ENCODE measurements around the gene ATF4. TPM values are rescaled to one million over a fixed set of nuclear protein-coding genes. Genes with fewer than 3 reads are reported as not detected.

The ATF4 gene
- total and polyA plus RNA-seq, 2 of the 13 experiments (the other 11 are each of a cell fraction or from before 2014, with no cell fraction given) = 486 to 1,297 TPM

- TF ChIP-seq, protein P1, sequence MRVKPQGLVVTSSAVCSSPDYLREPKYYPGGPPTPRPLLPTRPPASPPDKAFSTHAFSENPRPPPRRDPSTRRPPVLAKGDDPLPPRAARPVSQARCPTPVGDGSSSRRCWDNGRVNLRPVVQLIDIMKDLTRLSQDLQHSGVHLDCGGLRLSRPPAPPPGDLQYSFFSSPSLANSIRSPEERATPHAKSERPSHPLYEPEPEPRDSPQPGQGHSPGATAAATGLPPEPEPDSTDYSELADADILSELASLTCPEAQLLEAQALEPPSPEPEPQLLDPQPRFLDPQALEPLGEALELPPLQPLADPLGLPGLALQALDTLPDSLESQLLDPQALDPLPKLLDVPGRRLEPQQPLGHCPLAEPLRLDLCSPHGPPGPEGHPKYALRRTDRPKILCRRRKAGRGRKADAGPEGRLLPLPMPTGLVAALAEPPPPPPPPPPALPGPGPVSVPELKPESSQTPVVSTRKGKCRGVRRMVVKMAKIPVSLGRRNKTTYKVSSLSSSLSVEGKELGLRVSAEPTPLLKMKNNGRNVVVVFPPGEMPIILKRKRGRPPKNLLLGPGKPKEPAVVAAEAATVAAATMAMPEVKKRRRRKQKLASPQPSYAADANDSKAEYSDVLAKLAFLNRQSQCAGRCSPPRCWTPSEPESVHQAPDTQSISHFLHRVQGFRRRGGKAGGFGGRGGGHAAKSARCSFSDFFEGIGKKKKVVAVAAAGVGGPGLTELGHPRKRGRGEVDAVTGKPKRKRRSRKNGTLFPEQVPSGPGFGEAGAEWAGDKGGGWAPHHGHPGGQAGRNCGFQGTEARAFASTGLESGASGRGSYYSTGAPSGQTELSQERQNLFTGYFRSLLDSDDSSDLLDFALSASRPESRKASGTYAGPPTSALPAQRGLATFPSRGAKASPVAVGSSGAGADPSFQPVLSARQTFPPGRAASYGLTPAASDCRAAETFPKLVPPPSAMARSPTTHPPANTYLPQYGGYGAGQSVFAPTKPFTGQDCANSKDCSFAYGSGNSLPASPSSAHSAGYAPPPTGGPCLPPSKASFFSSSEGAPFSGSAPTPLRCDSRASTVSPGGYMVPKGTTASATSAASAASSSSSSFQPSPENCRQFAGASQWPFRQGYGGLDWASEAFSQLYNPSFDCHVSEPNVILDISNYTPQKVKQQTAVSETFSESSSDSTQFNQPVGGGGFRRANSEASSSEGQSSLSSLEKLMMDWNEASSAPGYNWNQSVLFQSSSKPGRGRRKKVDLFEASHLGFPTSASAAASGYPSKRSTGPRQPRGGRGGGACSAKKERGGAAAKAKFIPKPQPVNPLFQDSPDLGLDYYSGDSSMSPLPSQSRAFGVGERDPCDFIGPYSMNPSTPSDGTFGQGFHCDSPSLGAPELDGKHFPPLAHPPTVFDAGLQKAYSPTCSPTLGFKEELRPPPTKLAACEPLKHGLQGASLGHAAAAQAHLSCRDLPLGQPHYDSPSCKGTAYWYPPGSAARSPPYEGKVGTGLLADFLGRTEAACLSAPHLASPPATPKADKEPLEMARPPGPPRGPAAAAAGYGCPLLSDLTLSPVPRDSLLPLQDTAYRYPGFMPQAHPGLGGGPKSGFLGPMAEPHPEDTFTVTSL (CRISPR knock-in tag; IDR thresholded peaks at IDR 0.05; ENCODE audit: borderline replicate concordance) = no peak
- TF ChIP-seq ZNF576 (CRISPR knock-in tag; IDR thresholded peaks at IDR 0.05) = 0 out of 2 replicates have a peak, but pooled peaks have one; percentile 9
- TF ChIP-seq MXD3 (CRISPR knock-in tag; IDR thresholded peaks at IDR 0.05) = no peak
- TF ChIP-seq ZNF333 (CRISPR knock-in tag; IDR thresholded peaks at IDR 0.05; ENCODE audit: borderline replicate concordance) = no peak
- TF ChIP-seq THYN1 (CRISPR knock-in tag; IDR thresholded peaks at IDR 0.05; ENCODE audit: borderline replicate concordance, low read depth) = no peak
- TF ChIP-seq JDP2 (CRISPR knock-in tag; IDR thresholded peaks at IDR 0.05; ENCODE audit: borderline replicate concordance) = no peak
- TF ChIP-seq ARNT2 (CRISPR knock-in tag; IDR thresholded peaks at IDR 0.05; ENCODE audit: low read depth) = no peak; the same call in 1 of the 2 replicates
- TF ChIP-seq, protein P2, sequence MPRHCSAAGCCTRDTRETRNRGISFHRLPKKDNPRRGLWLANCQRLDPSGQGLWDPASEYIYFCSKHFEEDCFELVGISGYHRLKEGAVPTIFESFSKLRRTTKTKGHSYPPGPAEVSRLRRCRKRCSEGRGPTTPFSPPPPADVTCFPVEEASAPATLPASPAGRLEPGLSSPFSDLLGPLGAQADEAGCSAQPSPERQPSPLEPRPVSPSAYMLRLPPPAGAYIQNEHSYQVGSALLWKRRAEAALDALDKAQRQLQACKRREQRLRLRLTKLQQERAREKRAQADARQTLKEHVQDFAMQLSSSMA (CRISPR knock-in tag; IDR thresholded peaks at IDR 0.05) = peak; percentile 22
- TF ChIP-seq ZNF335 (CRISPR knock-in tag; IDR thresholded peaks at IDR 0.05) = no peak
- no peak for TF ChIP-seq PPARG (CRISPR knock-in tag; conservative IDR thresholded peaks at IDR 0.05)
- no peak for TF ChIP-seq ZFP36L1 (CRISPR knock-in tag; IDR thresholded peaks at IDR 0.05)
- TF ChIP-seq ZFP41 (CRISPR knock-in tag; IDR thresholded peaks at IDR 0.05; ENCODE audit: borderline replicate concordance) = no peak
- TF ChIP-seq REXO4 (CRISPR knock-in tag; IDR thresholded peaks at IDR 0.05; ENCODE audit: borderline replicate concordance) = no peak
- TF ChIP-seq MAFF (IDR thresholded peaks at IDR 0.05; ENCODE audit: low read depth, low read length) = no peak
- no peak for TF ChIP-seq HCFC1 (IDR thresholded peaks at IDR 0.05; ENCODE audit: low read depth, low read length)
- peak; percentile 3; the same call in 1 of the 2 replicates for TF ChIP-seq ZNF891 (CRISPR knock-in tag; IDR thresholded peaks at IDR 0.05)
- no peak for TF ChIP-seq FOSL2 (CRISPR knock-in tag; IDR thresholded peaks at IDR 0.05)
- TF ChIP-seq, protein P3, sequence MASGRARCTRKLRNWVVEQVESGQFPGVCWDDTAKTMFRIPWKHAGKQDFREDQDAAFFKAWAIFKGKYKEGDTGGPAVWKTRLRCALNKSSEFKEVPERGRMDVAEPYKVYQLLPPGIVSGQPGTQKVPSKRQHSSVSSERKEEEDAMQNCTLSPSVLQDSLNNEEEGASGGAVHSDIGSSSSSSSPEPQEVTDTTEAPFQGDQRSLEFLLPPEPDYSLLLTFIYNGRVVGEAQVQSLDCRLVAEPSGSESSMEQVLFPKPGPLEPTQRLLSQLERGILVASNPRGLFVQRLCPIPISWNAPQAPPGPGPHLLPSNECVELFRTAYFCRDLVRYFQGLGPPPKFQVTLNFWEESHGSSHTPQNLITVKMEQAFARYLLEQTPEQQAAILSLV (CRISPR knock-in tag; IDR thresholded peaks at IDR 0.05; ENCODE audit: borderline replicate concordance) = 0 out of 2 replicates have a peak, but pooled peaks have one; percentile 21
- no peak for TF ChIP-seq KDM1A (CRISPR knock-in tag; IDR thresholded peaks at IDR 0.05)
- TF ChIP-seq ZNF510 (CRISPR knock-in tag; IDR thresholded peaks at IDR 0.05; ENCODE audit: low read depth) = 0 out of 2 replicates have a peak, but pooled peaks have one; percentile 7
- no peak for TF ChIP-seq ZEB1 (IDR thresholded peaks at IDR 0.05; ENCODE audit: insufficient replicate concordance, low read depth)
- no peak for TF ChIP-seq SMYD3 (CRISPR knock-in tag; IDR thresholded peaks at IDR 0.05)
- TF ChIP-seq REPIN1 (CRISPR knock-in tag; IDR thresholded peaks at IDR 0.05; ENCODE audit: borderline replicate concordance, low read depth) = no peak
Measured at GRCh38 chr22:39529487-39529851, 9.1 kb downstream of the ATF4 start (continued).

Data from HepG2 (cell line).